ENCODE measurements around the gene OLFM1.
"Not testable (repeated sequence)": the region's sequence is repeated elsewhere in the genome, so short reads cannot be mapped to it uniquely, and the experiment has no call there.

The OLFM1 gene

DNA sequence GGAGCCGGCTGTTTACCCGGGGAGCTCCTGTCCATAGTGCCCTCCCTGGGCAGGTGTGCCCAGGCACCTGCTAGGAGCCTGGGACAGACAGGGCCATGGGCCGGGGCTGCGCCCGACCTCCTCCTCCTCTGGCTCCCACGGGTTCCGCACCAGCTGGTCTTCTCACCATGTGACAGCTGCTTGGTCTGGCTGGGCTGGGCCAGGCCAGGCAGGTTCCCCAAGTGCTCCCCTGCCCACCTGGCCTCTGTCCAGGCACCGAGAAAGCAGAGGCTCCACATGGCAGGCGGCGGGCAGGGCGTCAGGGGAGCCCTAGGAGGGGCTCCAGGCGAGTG lies 60.0 kb downstream of the OLFM1 start:
- H3K4me3 ChIP-seq (ENCODE audit: low read length) = no peak overlapping the region
- TF ChIP-seq, protein P1, sequence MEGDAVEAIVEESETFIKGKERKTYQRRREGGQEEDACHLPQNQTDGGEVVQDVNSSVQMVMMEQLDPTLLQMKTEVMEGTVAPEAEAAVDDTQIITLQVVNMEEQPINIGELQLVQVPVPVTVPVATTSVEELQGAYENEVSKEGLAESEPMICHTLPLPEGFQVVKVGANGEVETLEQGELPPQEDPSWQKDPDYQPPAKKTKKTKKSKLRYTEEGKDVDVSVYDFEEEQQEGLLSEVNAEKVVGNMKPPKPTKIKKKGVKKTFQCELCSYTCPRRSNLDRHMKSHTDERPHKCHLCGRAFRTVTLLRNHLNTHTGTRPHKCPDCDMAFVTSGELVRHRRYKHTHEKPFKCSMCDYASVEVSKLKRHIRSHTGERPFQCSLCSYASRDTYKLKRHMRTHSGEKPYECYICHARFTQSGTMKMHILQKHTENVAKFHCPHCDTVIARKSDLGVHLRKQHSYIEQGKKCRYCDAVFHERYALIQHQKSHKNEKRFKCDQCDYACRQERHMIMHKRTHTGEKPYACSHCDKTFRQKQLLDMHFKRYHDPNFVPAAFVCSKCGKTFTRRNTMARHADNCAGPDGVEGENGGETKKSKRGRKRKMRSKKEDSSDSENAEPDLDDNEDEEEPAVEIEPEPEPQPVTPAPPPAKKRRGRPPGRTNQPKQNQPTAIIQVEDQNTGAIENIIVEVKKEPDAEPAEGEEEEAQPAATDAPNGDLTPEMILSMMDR (IDR thresholded peaks at IDR 0.05; ENCODE audit: insufficient read depth, low read depth, low read length, missing control alignments) = no peak
- DNase-seq (ENCODE audit: low read depth) = no peak

DNA sequence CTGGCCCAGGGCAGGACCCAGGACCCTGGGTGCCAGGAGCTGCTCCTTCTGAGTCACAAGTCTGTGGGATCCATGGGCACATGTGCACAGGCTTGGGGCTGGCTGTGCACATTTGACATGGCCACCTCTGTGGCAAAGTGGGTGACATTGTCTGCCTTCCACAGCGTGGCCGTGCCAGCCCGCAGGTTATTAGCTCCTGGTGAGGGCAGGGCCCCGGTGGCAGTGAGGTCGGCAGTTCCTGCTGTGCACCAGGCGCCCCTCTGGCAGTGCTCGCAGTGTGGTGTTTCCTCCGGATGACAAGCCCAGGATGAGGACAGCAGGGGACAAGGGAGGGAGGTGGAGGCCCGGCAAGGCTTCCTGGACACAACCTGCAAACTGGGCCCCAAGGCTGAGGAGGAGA lies 60.5 kb downstream of the OLFM1 start:
- DNase-seq (ENCODE audit: low read depth) = no peak
- no peak overlapping the region for H3K4me3 ChIP-seq (ENCODE audit: low read length)
- TF ChIP-seq, protein P1 (IDR thresholded peaks at IDR 0.05; ENCODE audit: insufficient read depth, low read depth, low read length, missing control alignments) = no peak

DNA sequence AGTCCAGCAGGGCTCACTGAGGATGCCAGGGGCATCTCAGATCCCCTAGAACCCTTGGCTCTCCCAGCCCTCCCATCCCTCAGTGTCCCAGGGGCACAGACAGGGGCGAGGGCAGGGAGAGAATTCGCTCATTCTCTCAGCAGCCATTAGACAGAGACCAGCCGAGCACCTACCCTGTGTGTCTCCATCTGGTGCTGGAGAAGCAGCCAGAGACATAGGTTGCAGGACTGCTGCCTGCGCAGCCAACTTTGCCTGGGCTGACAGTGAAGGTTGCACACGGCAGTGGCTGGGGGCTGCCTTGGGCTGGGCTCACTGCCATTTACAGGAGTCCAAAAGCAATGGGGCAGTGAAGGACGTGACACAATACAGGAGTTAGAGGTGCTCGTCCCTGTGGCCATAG lies 60.9 kb downstream of the OLFM1 start:
- H3K4me3 ChIP-seq (ENCODE audit: low read length) = no peak overlapping the region
- no peak for DNase-seq (ENCODE audit: low read depth)
- TF ChIP-seq, protein P1 (IDR thresholded peaks at IDR 0.05; ENCODE audit: insufficient read depth, low read depth, low read length, missing control alignments) = no peak

DNA sequence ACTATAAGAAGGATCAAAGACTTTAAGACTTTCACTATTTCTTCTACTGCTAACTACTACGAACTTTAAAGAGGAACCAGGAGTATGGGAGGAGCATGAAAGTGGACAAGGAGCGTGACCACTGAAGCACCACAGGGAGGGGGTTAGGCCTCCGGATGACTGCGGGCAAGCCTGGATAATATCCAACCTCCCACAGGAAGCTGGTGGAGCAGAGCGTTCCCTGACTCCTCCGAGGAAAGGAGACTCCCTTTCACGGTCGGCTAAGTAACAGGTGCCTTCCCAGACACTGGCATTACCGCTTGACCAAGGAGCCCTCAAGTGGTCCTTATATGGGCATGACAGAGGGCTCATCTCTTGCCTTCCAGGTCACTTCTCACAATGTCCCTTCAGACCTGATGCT lies 62.4 kb downstream of the OLFM1 start:
- not testable (repeated sequence) for H3K4me3 ChIP-seq (ENCODE audit: low read length); DNase-seq (ENCODE audit: low read depth)

DNA sequence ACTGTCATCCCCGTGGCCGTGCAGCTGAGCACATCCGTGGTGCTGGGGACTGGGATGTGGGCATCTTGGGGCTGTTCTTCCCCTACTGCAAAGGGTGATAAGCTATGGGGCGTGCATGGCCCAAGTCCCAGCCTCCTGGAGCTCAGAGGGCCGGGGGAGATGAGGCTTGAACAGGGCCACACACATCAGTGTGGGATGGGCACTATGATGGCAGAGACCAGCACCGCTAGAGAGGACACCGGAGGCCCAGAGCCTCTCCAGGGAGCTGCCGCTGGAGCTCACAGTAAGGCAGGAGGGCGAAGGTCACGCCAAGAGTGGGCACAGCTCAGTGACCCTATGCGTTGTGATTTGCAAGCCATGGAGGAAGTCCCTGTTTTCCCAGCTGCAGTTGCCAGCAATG lies 63.5 kb downstream of the OLFM1 start:
- no peak for DNase-seq (ENCODE audit: low read depth)
- H3K4me3 ChIP-seq (ENCODE audit: low read length) = no peak overlapping the region
- TF ChIP-seq, protein P1 (IDR thresholded peaks at IDR 0.05; ENCODE audit: insufficient read depth, low read depth, low read length, missing control alignments) = no peak

DNA sequence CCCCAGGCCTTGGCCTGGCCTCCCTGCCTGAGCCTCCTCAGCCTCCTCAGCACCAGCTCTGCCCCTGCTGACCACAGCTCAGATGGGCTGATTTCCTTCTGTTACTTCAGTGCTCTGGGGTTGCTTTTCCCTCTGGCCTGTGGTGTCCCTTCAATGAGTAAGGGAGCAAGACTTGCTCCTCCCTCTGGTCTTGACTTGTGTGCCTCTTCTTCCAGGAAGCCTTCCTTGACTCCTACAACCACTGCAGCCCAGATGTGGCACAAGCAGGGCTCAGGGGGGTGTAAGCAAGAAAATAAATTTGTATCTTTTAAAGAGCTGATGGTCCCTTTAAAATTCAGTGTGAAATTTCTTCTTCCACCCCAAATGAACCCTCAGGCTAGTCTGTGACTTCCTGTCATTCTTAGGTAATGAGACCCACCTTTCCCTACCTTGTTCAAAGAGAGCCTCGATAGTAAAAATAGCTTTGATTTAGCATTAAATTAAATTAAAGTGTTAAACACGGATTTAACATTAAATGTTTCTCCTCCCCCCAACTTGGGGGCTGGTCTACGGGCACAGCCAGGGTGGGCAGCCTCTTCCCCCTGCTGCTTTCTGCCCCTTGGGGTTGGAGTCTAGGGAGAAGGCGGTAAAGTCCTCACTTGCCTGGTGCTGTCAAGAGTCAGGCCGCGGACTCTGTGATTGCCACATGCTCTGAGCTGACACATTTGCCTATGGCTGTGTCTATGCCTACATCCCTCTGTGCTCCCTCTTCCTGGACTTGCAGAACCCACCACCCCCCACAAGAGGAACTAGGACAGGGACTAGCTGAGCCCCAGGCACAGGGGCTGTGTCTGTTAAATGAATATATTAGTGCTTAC lies 64.5 kb downstream of the OLFM1 start:
- H3K4me3 ChIP-seq (ENCODE audit: low read length) = no peak overlapping the region
- TF ChIP-seq, protein P1 (IDR thresholded peaks at IDR 0.05; ENCODE audit: insufficient read depth, low read depth, low read length, missing control alignments) = no peak
- DNase-seq (ENCODE audit: low read depth) = no peak

DNA sequence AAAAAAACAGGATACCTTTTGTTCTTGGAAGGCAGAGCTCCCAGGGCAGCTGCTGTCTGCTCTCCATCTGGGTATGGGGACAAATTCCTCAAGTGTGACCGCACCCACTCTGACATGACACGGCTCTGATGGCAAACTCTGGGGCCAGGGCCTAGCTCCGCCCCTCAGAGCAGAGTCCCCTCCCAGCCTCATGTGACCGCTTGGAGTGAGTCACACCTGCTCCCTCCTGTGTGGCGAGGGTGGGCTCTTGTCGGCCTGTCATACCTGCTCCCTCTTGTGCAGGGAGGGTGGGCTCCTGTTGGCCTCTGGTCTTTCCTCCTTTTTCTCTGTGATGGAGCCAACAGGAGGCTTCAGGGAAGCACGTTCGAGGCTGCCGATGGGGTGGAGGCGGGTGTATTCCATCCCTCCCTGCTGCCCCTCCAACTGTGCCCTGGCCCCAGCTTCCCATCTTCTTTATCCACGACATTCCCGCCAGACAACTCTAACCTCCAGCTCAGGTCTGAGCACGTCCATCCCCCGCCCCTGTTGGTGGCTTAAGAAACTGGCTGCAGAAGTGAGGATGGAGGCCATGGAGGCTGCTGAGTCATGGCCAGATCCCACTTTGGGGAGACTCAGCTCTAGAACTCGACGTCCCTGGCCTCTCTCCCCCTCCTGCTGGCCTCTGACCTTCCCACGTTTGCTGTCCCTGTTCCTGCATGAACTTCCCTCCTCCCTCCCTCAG lies 65.3 kb downstream of the OLFM1 start:
- DNase-seq (ENCODE audit: low read depth) = no peak
- TF ChIP-seq, protein P1 (IDR thresholded peaks at IDR 0.05; ENCODE audit: insufficient read depth, low read depth, low read length, missing control alignments) = no peak
- H3K4me3 ChIP-seq (ENCODE audit: low read length) = no peak overlapping the region

Data from epithelial cell of esophagus (primary cell).